SHP77 (cell line): ENCODE data around the gene ROR1.
"Not testable (repeated sequence)": the region's sequence is repeated elsewhere in the genome, so short reads cannot be mapped to it uniquely, and the experiment has no call there.

Source experiments
- DNase-seq, 2 experiments: peaks; one replicate each; lab custom pipeline; 2025; lab: John Stamatoyannopoulos, UW

Gene ROR1

GRCh38 chr1:64104585-64104984 is 330.8 kb downstream of the ROR1 start:
- not testable (repeated sequence) for DNase-seq

- DNase-seq = no peak
Observed at GRCh38 chr1:64107118-64107519, 333.3 kb downstream of the ROR1 start.

GRCh38 chr1:64107632-64108031 is 333.8 kb downstream of the ROR1 start:
- no peak for DNase-seq

GRCh38 chr1:64110924-64111777 is 337.3 kb downstream of the ROR1 start:
- no peak for DNase-seq

GRCh38 chr1:64111787-64112186 is 338.0 kb downstream of the ROR1 start:
- DNase-seq = no peak

- no peak for DNase-seq
Observed at GRCh38 chr1:64112281-64112680, 338.5 kb downstream of the ROR1 start.

- DNase-seq = no peak
Observed at GRCh38 chr1:64114012-64114525, 340.3 kb downstream of the ROR1 start.

GRCh38 chr1:64116537-64116936 is 342.7 kb downstream of the ROR1 start:
- DNase-seq = no peak

GRCh38 chr1:64117492-64117891 is 343.7 kb downstream of the ROR1 start:
- no peak for DNase-seq

GRCh38 chr1:64121766-64122385 is 348.1 kb downstream of the ROR1 start:
- DNase-seq = no peak

- DNase-seq = no peak
Observed at GRCh38 chr1:64122588-64122987, 348.8 kb downstream of the ROR1 start.

- no peak for DNase-seq
Observed at GRCh38 chr1:64124704-64125440, 351.1 kb downstream of the ROR1 start.

- DNase-seq = no peak
Observed at GRCh38 chr1:64126581-64126980, 352.8 kb downstream of the ROR1 start.

- no peak for DNase-seq
Observed at GRCh38 chr1:64127297-64127696, 353.5 kb downstream of the ROR1 start.

- DNase-seq = no peak
Observed at GRCh38 chr1:64129701-64130100, 355.9 kb downstream of the ROR1 start.

- DNase-seq = no peak
Observed at GRCh38 chr1:64131155-64131554, 357.3 kb downstream of the ROR1 start.

- no peak for DNase-seq
Observed at GRCh38 chr1:64133036-64133435, 359.2 kb downstream of the ROR1 start.

GRCh38 chr1:64135462-64136223 is 361.8 kb downstream of the ROR1 start:
- DNase-seq = no peak

- no peak for DNase-seq
Observed at GRCh38 chr1:64136296-64136695, 362.5 kb downstream of the ROR1 start.

- peak; percentile 9 to 57 for DNase-seq
Observed at GRCh38 chr1:64136752-64137411, 363.1 kb downstream of the ROR1 start.

GRCh38 chr1:64137412-64137803 is 363.6 kb downstream of the ROR1 start:
- no peak for DNase-seq
